Esophagus muscularis mucosa (tissue), 4 donors: ENCODE measurements around the gene ESYT3. TPM values are rescaled to one million over a fixed set of nuclear protein-coding genes. Genes with fewer than 3 reads are reported as not detected.

Experiments
- DNase-seq: peaks from one replicate; pipeline ENCODE4 v3.0.0-alpha.2; 2017; ENCODE audit errors: extremely low spot score
- H3K27ac ChIP-seq, 4 donors: fragments of 200-600 bp; sonication (generic); replicated peaks in 1 of 4; 1 replicate in 3 of 4; 2 replicates in 1 of 4; pipeline ENCODE4 v1.5.1; 2016 to 2019; ENCODE audit warnings: mild to moderate bottlenecking in 1 of 4
- H3K27me3 ChIP-seq, 4 donors: fragments of 200-600 bp; sonication (generic); one replicate each; pipeline versions ENCODE4 v1.5.1 to v1.6.0; 2016 to 2019
- H3K36me3 ChIP-seq, 4 donors: fragments of 200-600 bp; sonication (generic); one replicate each; pipeline ENCODE4 v1.5.1; 2016 to 2019
- H3K4me1 ChIP-seq, 4 donors: fragments of 200-600 bp; sonication (generic); one replicate each; pipeline ENCODE4 v1.5.1; 2016 to 2019
- H3K4me3 ChIP-seq, 4 donors: fragments of 200-600 bp; sonication (generic); 1 replicate in 2 of 4; 2 replicates in 2 of 4; pipeline ENCODE4 v1.5.1; 2016 to 2019; ENCODE audit warnings: mild to moderate bottlenecking in 4 of 4, moderate library complexity in 1 of 4
- H3K9me3 ChIP-seq, 4 donors: fragments of 200-600 bp; sonication (generic); 1 replicate in 3 of 4; 2 replicates in 1 of 4; pipeline ENCODE4 v1.5.1; 2016 to 2019
- CTCF ChIP-seq, 3 experiments: fragments of 200-600 bp in 2 of 3; fragments of 450-650 bp in 1 of 3; sonication (generic) in 2 of 3; IDR thresholded peaks; one replicate each; pipeline ENCODE4 v1.5.1; 2017 to 2019; ENCODE audit warnings: antibody characterized with exemption in 3 of 3, mild to moderate bottlenecking in 2 of 3, moderate library complexity in 1 of 3
- EP300 ChIP-seq: sonication (generic); formaldehyde crosslinking; IDR thresholded peaks from one replicate; pipeline ENCODE4 v1.6.1; 2017; ENCODE audit warnings: antibody characterized with exemption
- POLR2A ChIP-seq: fragments of 450-650 bp; IDR thresholded peaks from one replicate; pipeline ENCODE4 v1.6.1; 2017; ENCODE audit warnings: antibody characterized with exemption, moderate library complexity, mild to moderate bottlenecking, low read depth
- POLR2AphosphoS5 ChIP-seq, 2 donors: sonication (generic); formaldehyde crosslinking; IDR thresholded peaks; one replicate each; pipeline ENCODE4 v1.6.1; 2017; ENCODE audit warnings: antibody characterized with exemption in 2 of 2
- WGBS: methylation state at CpG from one replicate; pipeline ENCODE4 v1.1.5; 2018; 5-methylcytosine and 5-hydroxymethylcytosine counted together
- intact Hi-C: fragments of 100-400 bp; cut with DNase I; formaldehyde crosslinking; loops from one replicate; pipeline ENCODE4 v1.15.1; 2023
- total RNA-seq, 4 donors: library from RNA; depleted of rRNA; stranded (reverse); fragments of >200 nt; gene quantifications; one replicate each; pipeline versions ENCODE4 v1.1.0 to v1.2.1, GENCODE V29; 2016

The ESYT3 gene
- total RNA-seq, 4 donors from 2014 or later, result 0.45 to 1.1 (median 0.83) TPM; not detected in 1

- WGBS, result 90% methylated on average over 4 of the region's 4 CpGs
- Histone ChIP-seq H3K4me3 (no peak overlapping the region), H3K9me3 (no peaks in the 10 kb centered on the region), H3K4me1 (peaks cover 16 to 54% (median 17%) of the 10 kb centered on the region in 4 donors), H3K27ac (no peak overlapping the region), H3K27me3 (no peaks in the 10 kb centered on the region), H3K36me3 (peaks cover 8 to 13% (median 12%) of the 10 kb centered on the region in 4 donors)
- TF ChIP-seq POLR2AphosphoS5 (IDR thresholded peaks at IDR 0.05) (no peak), CTCF (IDR thresholded peaks at IDR 0.05) (no peak), EP300 (no peak)
- intact Hi-C loops, result loop anchor here (5.0 kb wide), 1 partner anchor 47 kb away; the partner anchor contains the start of gene MRAS
- no peak for DNase-seq
Observed at GRCh38 chr3:138394156-138394555, 40.3 kb upstream of the ESYT3 start.

- Histone ChIP-seq H3K36me3 (peaks cover 11 to 17% (median 15%) of the 10 kb centered on the region in 4 donors), H3K4me3 (no peak overlapping the region), H3K4me1 (peaks cover 11 to 52% (median 11%) of the 10 kb centered on the region in 4 donors), H3K9me3 (no peaks in the 10 kb centered on the region), H3K27ac (no peak overlapping the region), H3K27me3 (no peaks in the 10 kb centered on the region)
- DNase-seq, result no peak
- 92% methylated on average over 5 of the region's 5 CpGs for WGBS
- intact Hi-C loops, result loop anchor here (5.0 kb wide), 1 partner anchor 47 kb away; the partner anchor contains the start of gene MRAS
- TF ChIP-seq CTCF (IDR thresholded peaks at IDR 0.05), result no peak
- TF ChIP-seq POLR2A, result no peak
- TF ChIP-seq POLR2AphosphoS5 (IDR thresholded peaks at IDR 0.05), result no peak
- TF ChIP-seq EP300, result no peak
Observed at GRCh38 chr3:138394686-138395085, 39.7 kb upstream of the ESYT3 start.

- Histone ChIP-seq H3K27ac (no peak overlapping the region), H3K36me3 (peaks cover 20 to 31% (median 27%) of the 10 kb centered on the region in 4 donors), H3K27me3 (no peaks in the 10 kb centered on the region), H3K4me3 (no peak overlapping the region), H3K4me1 (peaks cover 0 to 44% (median 0%) of the 10 kb centered on the region in 4 donors), H3K9me3 (no peaks in the 10 kb centered on the region)
- TF ChIP-seq POLR2A (no peak), CTCF (IDR thresholded peaks at IDR 0.05) (no peak), EP300 (no peak)
- no peak for DNase-seq
- WGBS, result 93% methylated on average over 9 of the region's 12 CpGs
- intact Hi-C loops, result no loop called here
Observed at GRCh38 chr3:138395865-138396751, 38.3 kb upstream of the ESYT3 start.

- peaks cover 25 to 37% (median 32%) of the 10 kb centered on the region in 4 donors for H3K36me3 ChIP-seq
- H3K9me3 ChIP-seq, result no peaks in the 10 kb centered on the region
- DNase-seq, result no peak
- H3K27me3 ChIP-seq, result no peaks in the 10 kb centered on the region
- intact Hi-C loops, result no loop called here
- H3K4me3 ChIP-seq, result no peak overlapping the region
- 90% methylated on average over 13 of the region's 14 CpGs for WGBS
- TF ChIP-seq EP300 (no peak), CTCF (IDR thresholded peaks at IDR 0.05) (no peak), POLR2AphosphoS5 (IDR thresholded peaks at IDR 0.05) (no peak)
- H3K4me1 ChIP-seq, result peaks cover 0 to 40% (median 0%) of the 10 kb centered on the region in 4 donors
- no peak overlapping the region for H3K27ac ChIP-seq
Observed at GRCh38 chr3:138396752-138397410, 37.5 kb upstream of the ESYT3 start.
